NOMO-1 (cell line): Measurements from ENCODE around the gene PMF1.
"Not testable (repeated sequence)": the region's sequence is repeated elsewhere in the genome, so short reads cannot be mapped to it uniquely, and the experiment has no call there.

ENCODE experiments used
- DNase-seq, 2 experiments: peaks; one replicate each; lab custom pipeline; 2025; ENCODE audit not compliant: unreplicated experiment in 2 of 2; lab: John Stamatoyannopoulos, UW

The PMF1 gene, protein sequence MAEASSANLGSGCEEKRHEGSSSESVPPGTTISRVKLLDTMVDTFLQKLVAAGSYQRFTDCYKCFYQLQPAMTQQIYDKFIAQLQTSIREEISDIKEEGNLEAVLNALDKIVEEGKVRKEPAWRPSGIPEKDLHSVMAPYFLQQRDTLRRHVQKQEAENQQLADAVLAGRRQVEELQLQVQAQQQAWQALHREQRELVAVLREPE

DNA sequence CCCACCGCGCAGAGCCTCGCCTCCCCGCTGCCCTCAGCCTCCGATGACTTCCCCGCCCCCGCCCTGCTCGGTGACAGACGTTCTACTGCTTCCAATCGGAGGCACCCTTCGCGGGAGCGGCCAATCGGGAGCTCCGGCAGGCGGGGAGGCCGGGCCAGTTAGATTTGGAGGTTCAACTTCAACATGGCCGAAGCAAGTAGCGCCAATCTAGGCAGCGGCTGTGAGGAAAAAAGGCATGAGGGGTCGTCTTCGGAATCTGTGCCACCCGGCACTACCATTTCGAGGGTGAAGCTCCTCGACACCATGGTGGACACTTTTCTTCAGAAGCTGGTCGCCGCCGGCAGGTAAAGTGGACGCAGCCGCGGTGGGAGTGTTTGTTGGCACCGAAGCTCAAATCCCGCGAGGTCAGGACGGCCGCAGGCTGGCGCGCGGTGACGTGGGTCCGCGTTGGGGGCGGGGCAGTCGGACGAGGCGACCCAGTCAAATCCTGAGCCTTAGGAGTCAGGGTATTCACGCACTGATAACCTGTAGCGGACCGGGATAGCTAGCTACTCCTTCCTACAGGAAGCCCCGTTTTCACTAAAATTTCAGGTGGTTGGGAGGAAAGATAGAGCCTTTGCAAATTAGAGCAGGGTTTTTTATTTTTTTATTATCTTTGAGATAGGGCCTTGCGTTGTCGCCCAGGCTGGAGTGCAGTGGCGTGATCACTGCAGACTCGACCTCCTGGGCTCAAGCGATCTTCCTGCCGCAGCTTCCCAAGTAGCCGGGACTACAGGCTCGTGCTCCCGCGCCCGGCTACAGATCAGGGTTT is at the start of gene PMF1:
Gene PMF1, plus strand, starts transcription at position 175 of the 811 bp plus-strand sequence. Its CDS starts 9 bp downstream, at position 184.
- DNase-seq: peak; percentile 90 to 98

DNA sequence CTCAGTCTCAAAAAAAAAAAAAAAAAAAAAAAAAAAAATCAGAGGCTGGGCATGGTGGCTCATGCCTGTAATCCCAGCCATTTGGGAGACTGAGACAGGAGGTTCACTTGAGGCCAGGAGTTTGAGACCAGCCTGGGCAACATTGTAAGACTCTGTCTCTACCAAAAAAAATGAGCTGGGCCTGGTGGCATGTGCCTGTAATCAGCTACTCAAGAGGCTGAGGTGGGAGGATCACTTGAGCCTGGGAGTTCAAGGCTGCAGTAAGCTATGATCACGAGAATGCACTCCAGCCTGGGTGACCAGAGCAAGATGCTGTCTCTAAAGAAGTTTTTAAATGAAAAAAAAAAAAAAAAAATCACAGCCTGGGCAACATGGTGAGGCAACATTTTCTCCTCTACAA is 49.1 kb upstream of the PMF1 start:
- DNase-seq: no peak

DNA sequence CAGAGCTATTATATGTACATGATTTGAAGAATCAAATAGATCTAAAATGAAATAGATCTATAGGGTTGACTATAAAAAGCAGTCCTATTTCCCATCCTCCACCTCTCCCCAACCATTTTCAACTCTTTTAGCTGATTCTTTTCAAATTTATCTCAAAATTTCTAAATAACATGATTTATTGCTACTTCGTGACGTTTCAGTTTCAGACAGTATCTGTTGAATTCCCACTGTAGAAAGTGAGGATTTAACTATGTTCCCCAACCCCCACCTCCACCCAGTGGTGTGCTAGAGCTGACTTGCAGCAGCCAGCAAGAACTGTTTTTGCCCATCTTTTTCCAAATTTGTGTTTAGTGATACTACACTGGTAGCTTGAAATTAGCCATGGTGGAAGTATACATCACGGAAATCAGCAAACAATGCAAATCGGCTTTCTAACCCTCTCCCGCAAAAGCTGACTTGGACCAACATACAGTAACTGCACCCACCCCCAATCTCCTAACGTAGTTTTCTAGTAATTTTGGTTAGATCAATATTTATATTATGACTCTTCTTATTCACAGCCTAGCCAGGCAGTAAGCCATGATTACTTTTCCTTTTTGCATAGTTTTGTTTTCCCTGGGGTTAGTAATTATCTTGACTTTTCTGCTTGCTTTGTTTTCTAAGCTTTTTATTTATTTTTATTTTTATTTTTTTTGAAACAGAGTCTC is 48.5 kb upstream of the PMF1 start:
- DNase-seq: no peak

DNA sequence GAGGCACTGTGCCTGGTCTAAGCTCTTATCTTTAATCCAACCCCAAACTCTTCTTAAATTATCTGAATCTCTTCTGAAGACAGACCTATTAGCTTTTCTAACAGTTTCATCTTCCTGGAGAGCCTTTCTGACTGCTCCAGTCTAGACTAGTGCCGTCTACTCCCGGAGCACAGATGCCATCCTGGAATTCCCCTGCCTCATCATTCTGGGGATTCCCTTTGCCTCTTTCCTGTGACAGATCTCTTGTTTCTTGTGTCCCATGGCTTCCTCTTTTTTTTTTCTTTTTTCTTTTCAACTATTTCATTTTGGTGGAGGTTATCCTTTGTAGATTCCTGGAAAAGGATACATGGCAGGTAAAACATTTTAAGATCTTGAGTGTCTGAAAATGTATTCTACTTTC is 47.7 kb upstream of the PMF1 start:
- no peak for DNase-seq

DNA sequence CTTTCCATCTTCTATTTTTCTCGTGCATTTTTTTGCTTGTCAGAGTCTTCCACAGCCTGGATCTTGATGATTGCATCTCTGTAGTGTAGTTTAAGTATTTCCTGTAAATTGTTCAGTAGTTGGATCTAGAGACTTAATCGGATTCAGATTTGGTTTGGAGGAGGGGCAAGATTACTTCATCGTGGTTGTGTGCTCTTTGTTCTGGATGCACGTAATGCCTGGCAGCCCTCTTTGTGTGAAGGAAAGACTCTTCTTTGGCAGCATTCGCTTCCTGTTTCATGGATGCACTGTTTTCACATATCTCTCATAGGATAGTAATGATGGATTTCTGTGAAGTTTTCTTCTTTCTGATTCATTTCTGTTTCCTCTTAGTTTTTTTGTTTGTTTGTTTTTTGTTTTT is 45.3 kb upstream of the PMF1 start:
- DNase-seq: no peak

DNA sequence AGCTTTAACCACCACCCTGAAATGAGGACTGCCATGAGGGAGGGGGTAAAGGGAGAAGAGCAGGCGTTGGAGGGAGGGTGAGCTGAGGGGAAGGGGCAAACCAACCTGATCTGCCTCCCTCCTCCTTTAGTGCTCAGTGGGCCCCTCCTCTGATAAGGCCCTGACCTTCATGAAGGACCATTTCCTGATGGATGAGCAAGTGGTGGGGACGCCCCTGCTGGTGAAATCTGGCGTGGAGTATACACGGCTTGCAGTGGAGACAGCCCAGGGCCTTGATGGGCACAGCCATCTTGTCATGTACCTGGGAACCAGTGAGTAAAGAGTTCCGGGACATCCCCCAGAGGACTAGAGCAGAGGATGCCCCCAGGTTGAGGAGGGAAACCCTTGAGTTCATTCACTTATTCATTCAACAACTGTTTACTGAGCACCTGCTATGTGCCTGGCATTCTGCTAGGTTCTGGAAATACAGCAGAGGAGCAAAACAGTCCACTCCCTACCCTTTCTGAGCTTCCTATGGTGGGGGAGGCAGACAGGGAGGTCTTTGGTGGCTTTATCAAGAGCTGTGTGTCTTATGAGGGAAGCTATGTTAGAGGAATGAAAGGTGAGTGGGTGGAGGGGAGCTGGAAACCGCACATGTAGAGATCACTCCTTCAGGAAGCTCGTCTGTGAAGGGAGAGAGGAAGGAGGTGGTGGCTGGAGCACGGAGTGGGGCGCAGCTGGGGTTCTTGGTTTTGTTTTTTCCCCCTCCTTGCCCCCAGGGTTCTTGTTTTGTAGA is 39.9 kb upstream of the PMF1 start:
- DNase-seq: no peak

DNA sequence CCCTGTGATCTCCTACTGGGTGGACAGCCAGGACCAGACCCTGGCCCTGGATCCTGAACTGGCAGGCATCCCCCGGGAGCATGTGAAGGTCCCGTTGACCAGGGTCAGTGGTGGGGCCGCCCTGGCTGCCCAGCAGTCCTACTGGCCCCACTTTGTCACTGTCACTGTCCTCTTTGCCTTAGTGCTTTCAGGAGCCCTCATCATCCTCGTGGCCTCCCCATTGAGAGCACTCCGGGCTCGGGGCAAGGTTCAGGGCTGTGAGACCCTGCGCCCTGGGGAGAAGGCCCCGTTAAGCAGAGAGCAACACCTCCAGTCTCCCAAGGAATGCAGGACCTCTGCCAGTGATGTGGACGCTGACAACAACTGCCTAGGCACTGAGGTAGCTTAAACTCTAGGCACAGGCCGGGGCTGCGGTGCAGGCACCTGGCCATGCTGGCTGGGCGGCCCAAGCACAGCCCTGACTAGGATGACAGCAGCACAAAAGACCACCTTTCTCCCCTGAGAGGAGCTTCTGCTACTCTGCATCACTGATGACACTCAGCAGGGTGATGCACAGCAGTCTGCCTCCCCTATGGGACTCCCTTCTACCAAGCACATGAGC is 36.1 kb upstream of the PMF1 start:
- no peak for DNase-seq

DNA sequence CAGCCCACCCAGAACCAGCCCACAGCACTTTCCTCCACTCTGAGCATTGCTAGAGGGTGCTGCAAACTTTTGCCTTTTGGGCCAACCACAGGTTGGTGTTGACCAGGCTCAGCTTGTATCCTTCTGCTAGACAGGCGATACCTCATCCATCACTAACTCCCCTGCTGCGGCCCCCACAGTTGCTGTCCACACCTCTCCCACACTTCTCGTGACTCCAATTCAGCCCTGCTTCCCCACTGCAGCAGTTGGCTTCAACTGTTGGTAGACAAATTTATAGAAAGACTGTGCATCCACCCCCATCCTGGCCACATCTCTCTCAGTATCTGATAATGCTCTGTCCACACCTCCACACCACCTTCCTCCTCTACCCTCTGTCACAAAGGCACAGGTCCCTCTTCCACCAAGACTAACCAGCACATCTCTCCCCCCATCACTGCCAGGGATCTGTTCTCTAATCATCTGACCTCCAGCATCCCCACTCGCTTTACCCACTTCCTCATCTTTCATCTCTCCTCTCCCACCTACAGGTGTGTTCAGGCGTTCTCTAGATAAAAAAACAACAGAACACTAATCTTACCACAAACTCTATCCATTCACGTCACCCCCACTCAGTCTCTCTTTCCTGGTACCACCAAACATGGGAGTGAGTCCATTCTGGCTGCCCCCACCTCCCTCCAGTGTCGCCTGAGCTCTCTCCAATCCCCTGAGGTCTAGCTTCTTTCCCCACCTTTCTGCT is 34.7 kb upstream of the PMF1 start:
- no peak for DNase-seq

DNA sequence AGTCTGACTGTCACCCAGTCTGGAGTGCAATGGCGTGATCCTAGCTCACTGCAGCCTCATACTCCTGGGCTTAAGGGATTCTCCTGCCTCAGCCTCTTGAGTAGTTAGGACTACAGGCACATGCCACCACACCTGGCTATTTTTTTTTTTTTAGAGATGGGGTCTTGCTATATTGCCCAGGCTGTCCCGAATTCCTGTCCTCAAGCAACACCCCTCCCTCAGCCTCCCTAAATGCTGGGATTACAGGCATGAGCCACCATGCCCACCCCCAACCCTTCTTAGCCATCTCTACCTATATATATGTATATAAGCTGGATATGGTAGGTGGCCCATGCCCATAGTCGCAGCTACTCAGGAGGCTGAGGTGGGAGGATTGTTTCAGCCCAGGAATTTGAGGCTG is 32.3 kb upstream of the PMF1 start:
- DNase-seq: no peak

DNA sequence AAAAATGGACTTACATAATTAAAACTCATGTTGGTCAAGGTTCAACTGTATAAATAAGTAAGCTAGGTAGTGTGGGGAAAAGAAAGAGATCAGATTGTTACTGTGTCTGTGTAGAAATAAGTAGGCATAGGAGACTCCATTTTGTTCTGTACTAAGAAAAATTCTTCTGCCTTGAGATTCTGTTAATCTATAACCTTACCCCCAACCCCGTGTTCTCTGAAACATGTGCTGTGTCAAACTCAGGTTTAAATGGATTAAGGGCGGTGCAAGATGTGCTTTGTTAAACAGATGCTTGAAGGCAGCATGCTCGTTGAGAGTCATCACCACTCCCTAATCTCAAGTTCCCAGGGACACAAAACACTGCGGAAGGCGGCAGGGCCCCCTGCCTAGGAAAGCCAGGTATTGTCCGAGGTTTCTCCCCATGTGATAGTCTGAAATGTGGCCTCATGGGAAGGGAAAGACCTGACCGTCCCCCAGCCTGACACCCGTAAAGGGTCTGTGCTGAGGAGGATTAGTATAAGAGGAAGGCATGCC is 31.3 kb upstream of the PMF1 start:
- DNase-seq: not testable (repeated sequence)

DNA sequence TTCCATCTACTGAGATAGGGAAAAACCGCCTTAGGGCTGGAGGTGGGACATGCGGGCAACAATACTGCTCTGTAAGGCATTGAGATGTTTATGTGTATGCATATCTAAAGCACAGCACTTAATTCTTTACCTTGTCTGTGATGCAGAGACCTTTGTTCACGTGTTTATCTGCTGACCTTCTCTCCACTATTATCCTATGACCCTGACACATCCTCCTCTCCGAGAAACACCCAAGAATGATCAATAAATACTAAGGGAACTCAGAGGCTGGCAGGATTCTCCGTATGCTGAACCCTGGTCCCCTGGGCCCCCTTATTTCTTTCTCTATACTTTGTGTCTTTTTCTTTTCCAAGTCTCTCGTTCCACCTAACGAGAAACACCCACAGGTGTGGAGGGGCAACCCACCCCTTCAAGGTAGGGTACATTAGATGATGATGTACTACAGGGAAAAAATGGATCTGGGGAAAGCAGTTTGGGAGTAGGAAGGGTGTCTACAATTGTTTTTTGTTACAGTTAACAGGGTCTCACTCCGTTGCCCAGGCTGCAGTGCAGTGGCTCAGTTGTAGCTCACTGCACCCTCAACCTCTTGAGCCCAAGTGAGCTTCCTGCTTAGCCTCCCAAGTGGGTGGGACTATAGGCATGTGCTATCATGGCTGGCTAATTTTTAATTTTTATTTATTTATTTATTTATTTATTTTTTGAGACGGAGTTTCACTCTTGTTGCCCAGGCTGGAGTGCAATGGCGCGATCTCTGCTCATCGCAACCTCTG is 30.6 kb upstream of the PMF1 start:
- not testable (repeated sequence) for DNase-seq

DNA sequence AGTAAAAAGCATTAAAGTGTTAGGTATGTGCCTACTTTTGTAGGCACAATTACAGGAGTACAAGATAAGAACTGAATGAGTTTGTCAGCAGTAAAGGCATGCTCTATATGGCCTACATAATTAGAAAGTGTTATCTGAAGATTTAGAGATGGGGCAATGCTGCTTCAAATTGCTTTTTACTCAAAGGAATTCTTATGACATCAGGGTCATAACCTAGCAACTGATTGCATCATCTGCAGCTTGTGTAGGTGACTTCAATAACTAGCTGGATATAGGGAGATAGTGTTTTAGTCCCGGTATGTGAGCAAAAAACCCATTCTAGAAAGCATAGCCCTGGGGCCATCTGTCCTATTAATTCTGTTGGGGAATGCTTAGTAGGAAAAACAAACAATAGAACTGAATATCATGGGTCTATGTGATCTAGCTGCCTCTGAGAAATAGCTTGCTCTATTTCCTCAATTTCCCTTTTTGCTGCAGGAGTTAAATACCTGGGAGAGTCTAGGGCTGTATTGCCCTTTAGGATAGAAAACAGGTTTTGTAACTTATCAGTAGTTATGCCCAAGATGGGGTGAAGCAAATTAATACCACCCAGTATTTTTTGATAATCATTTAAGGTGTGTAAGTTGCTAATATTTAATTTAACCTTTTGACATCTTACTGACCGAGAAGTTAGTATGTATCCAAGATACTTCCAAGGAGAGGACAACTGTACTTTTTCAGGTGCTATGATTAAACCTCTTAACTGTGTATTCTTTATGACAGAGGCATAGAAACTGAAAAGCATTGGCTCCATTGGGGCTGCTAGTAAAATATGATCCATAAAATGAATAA is 26.2 kb upstream of the PMF1 start:
- not testable (repeated sequence) for DNase-seq

DNA sequence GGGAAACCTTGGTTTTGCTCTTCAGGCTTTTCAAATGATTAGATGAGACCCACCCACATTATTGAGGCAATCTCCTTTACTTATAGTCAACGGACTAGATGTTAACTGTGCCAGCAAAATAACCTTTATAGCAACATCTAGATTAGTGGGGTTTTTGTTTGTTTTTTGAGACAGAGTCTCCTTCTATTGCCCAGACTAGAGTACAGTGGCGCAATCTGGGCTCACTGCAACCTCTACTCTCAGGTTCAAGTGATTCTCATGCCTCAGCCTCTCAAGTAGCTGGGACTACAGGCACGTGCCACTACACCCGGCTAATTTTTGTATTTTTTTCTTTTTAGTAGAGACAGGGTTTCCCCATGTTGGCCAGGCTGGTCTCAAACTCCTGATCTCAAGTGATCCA is 22.5 kb upstream of the PMF1 start:
- DNase-seq: not testable (repeated sequence)

DNA sequence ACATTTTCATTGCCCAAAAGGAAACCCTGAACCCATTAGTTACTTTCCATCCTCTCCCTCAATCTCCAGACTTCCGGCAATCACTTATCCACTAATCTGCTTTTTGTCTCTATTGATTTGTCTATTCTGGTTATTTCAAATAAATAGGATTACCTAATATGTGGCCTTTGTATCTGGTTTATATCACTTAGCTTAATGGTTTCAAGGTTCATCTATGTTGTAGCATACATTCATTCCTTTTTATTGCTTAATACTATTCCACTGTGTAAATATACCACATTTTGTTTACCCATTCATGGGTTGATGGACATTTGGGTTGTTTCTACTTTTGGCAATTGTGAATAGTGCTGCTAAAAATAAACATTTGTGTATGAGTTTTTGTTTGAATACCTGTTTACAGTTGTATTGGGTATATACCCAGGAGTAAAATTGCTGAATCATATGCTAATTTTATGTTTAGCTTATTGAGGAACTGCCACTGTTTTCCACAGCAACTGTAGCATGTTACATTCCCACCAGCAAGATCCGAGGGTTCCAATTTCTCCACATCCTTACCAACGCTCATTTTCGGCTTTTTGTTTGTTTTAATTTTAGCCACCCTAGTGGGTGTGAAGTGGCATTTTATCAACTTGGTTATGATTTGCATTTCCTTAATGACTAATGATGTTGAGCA is 21.4 kb upstream of the PMF1 start:
- no peak for DNase-seq

DNA sequence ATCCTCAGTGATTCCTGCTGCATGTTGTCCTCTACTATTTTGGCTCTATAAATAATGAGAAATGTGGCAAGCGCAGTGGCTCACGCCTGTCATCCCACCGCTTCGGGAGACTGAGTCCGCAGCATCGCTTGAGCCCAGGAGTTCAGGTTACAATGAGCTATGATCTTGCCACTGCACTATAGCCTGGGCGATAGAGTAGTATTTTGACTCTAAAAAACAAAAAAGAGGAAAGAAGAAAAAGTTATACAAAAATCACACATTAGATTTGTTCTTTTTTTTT is 19.7 kb upstream of the PMF1 start:
- no peak for DNase-seq

DNA sequence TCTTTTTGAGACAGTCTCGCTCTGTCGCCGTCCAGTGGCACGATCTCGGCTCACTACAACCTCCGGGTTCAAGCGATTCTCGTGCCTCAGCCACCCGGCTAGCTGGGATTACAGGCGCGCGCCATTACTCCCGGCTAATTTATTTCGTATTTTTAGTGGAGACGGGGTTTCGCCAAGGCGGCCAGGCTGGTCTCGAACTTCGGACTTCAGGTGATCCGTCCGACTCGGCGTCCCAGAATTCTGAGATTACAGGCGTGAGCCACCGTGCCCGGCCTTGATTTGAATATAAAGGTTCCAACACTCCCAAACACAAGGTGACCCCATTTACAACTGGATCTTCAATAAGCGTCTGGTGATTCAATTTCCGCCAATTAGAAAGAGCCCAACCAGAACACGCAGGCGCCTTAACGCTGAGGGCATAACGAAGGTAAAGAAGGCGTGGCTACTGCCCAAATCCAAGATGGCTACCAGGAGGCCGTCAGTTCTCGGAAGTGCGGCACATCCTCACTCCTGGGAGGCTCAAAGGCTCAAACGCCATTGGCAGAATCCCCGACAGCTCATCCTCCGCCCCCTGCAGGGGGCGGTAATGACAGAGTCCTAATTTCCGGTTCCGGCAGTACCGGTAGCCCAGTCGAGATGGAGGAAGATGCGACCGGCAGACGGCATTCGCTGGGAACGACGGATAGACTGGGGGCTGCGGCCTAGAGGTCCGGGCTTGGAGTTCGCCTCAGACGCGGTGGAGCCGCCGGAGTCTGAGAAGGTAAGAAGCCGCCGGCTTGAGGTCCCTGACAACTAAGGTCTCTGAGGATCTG is 19.1 kb upstream of the PMF1 start, which contains the start of gene SLC25A44:
Gene SLC25A44, plus strand, starts transcription at position 617 of the 812 bp plus-strand sequence. CDS start 5,744 bp downstream, outside the sequence.
- DNase-seq: peak; percentile 99

DNA sequence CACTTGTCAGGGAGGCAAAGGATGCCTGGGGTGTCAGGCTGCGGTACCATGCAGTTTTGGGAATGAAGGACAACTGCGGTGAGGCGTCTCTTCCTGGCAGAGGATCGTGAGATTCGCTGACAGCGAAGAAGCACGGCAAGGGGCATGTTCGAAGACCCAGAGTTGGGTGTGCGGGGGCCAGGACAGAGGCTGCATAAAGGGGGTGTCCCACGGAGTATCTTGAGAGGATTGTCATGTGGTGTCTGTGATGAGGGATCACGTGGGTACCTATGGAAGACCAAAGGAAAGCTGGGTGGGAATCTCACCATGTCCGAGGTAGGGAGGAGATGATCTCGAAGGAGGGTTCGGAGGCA is 18.5 kb upstream of the PMF1 start:
- DNase-seq: no peak
